GM21360 (cell line): ENCODE data around the gene ANKS1A.
"Not testable (repeated sequence)": the region's sequence is repeated elsewhere in the genome, so short reads cannot be mapped to it uniquely, and the experiment has no call there.

ENCODE experiments used
- ATAC-seq: cut with Tn5 transposase; IDR thresholded peaks from one replicate; pipeline ENCODE4 v1.9.1; 2021; ENCODE audit warnings: mild to moderate bottlenecking, moderate library complexity; ENCODE audit not compliant: unreplicated experiment

ANKS1A gene

DNA sequence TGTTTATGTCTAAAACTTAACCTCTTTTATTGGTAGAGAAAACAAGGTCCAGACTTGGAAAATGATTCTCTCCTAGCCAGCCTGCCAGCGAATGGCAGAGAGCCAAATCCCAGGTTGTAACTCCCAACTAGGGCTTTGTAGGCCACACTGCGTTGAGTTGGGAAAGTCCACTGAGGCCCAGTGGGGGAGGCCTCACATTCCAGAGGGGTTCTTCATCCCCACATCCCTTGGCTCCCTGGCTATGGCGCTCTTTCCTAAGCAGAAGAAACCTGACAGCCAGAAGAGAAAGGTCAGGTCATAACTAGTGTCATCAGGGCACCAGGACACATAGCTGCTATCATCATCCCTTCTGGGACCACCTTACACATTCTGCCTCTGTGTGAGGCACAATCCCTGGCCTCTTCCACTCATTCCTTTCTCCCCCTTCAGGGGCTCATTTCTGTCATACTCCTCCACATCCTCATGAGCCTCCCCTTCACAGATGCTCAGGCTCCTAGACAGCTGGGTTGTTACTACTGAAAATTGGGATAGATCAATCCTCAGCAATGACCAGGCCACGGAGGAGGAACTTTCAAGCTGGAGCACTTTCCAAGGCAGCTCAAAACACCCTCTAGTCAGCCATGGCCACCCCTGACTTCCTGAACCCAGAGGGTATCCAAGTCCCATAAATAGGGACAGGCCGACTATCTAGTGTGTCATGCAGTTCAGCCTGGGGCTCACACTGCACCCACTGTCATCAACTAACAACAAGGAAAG, 203.5 kb downstream of the ANKS1A start:
- no peak for ATAC-seq

DNA sequence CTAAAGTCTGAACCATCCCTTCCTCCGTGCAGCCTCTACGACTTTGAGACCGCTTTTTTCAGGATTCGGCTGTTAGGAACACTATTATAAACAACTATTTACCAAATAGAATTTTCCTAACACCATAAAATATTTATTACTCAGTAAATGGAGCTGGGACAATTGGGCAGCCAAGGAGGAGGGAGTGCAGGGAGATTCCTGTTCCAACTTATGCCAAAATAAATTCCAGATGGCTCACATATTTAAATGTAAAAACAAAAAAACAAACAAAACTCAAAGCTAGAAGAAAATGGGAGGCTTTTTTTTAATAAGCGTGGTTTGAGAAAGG, 204.0 kb downstream of the ANKS1A start:
- ATAC-seq, result no peak

DNA sequence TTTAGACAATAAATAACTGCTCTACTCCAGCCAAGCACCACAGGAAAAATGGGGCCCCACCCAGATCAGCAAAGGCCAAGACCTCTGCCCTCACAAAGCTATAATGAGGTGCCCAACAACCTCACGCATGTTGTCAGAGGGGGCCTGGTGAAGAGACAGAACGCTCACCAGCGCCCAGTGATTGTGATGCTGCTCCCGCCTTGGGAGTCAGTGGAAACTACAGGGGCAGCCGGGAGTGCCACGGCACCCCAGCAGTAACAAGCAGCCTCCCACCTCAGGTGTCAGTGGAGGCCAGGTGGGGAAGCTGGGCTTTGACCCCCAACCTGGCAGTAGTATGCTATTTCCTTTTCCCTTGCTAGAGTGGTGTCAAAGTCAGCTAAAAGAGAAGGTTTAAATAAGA, 204.7 kb downstream of the ANKS1A start:
- ATAC-seq, result no peak

DNA sequence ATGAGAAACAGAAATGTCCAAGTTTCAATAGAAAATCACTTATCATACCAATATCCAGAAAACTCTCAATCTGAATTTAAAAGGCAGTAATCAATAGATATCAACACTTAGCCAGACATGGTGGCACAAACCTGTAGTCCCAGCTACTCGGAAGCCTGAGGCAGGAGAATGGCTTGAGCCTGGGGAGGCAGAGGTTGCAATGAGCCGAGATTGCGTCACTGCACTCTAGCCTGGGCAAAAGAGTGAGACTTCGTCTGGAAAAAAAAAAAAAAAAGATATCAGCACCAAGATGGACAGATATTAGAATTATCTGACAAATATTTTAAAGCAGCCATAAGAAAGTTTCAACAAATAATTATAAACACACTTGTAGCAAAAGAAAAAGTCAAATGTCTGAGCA, 205.1 kb downstream of the ANKS1A start:
- ATAC-seq, result no peak

DNA sequence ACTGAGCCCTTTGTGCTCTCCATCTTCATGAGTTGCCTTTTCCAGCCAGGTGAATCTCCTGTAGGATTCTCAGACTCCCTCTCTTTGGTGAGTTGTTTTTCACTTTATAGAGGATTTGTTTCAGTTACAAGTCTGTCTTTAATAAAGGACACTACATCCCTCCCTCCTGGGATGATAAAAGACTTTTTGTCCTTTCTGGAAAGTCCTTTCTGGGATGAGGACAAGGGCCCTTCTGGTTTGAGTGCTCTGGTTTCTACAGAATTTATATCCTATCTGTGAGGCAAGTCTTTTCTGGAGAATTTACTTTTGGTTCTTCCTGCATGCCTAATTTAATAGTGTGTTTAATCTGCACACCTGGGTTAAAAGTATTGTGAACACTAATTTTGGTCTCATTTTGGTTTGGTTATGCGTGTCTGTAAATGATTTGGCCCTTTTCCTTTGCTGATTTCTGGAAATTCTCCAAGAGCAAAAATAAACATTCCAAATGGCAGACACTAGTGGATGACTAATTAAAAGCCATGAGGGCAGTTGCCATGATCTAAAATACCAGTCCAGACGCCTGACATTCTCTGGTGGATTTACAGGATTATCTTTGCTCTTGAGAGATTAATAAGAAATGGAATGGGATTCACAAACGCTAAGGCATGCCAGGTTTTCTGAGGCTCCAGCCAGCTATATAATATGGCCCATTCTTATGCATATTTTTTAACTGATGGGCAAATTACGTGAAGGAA, 207.2 kb downstream of the ANKS1A start:
- ATAC-seq, result no peak

DNA sequence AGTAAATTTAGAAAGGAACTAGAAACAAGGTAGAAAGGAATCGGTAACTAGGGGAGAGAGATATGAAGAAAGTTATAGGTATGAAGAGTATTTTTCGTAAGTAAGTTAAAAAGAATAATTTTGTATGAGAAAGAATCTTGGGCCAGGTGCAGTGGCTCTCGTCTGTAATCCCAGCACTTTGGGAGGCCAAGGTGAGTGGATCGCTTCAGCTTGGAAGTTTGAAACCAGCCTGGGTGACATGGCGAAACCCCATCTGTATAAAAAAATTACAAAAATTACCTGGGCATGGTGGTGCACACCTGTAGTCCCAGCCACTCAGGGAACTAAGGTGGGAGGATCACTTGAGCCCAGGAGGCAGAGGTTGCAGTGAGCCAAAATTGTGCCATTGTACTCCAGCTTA, 210.1 kb downstream of the ANKS1A start:
- no peak for ATAC-seq

DNA sequence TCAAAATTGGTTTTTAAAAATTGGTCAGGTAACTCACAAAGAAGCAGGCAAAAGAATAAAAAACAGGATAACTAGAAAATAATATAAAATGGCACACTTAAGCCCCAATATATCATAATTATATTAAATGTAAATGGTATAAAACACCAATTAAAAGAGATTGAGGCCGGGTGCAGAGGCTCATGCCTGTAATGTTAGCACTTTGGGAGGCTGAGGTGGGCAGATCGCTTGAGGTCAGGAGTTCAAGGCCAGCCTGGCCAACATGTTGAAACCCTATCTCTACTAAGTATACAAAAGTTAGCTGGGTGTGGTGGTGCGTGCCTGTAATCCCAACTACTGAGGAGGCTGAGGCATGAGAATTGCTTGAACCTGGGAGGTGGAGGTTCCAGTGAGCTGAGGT, 216.0 kb downstream of the ANKS1A start:
- ATAC-seq, result no peak

DNA sequence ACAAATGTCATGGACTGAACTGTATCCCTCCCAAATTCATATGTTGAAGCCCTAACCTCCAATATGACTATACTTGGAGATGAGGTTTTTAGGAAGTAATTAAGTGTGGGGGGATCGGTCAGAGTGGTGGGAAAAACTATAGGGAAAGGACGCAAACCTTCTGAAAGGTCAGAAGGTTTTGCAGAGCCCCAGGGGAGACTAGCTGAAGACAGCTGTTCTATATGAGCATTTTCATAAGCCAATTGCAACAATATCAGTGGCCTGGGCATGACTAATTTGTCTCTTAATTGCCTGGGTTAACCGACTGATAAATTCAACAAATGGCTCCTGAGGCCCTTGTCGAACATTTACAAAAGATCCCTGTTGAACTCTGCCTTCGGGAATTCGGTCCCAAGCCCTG, 217.0 kb downstream of the ANKS1A start:
- not testable (repeated sequence) for ATAC-seq

DNA sequence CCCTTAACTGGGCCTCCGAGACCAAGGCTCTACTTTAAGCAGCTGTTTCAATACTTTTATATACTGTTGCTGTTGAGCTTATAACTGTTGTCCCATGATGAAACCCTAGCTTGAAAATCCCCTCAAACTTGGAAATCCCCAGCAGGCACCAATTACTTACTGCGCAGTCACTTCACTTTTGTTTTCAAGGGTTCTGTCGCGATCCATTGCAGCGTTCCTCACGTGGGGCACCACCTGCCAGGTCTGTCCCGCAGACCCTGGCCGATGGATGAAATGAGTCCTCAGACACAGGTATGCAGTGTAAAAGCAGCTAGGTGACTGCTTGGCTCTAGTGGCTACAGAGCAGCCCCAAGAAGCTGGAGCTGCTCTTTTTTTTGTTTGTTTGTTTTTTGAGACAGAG, 218.2 kb downstream of the ANKS1A start:
- ATAC-seq, result not testable (repeated sequence)

DNA sequence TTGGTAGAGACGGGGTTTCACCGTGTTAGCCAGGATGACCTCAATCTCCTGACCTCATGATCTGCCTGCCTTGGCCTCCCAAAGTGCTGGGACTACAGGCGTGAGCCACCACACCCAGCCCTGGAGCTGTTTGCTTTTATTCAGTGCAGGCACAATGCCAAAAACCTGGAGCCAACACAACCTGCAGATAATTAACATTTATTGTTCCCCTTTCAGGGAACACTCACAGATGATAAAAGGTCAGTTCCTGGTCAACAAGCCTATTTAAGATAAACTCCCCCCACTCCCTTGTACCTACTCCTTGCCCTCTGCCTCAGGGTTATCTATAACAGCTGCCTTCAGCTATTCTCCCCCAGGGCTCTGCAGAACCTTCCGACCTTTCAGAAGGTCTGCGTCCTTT, 218.7 kb downstream of the ANKS1A start:
- ATAC-seq, result not testable (repeated sequence)

DNA sequence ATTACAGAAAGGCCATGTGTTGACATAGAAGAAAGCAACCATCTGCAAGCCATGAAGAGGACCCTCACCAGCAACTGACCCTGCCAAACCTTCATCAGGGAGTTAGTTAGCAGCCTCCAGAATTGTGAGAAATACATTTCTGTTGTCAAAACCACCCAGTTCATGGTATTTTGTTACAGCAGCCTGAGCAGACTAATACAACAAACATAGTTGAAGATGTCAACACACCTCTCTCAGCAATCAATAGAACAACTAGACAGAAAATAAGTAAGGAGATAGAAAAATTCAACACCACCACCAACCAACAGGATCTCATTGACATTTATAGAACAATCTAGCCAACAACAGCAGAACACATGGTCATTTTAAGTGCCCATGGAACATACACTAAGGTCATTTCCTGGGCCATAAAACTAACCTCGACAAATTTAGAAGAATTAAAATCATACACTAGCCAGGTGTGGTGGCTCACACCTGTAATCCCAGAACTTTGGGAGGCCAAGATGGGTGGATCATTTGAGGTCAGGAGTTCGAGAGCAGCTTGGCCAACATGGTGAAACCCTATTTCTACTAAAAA, 219.3 kb downstream of the ANKS1A start:
- no peak for ATAC-seq

DNA sequence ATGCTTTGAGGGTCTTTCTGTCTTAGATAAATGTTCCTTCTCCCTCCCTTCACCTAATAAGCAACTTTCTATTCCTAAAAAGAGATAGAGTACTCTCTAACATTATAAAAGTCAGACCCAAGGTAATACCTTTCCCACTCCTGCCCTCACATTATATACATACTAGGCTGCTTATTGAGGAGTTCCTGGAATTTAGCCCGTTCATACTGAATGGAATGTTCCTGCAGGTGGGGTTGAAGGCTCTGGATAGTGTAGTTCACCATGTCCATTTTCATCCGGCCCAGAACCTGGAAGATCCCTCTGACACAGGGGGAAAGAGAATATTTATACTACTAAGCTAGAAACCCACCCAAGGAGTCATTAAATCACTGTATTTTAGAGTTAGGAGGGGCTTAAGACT, 231.7 kb downstream of the ANKS1A start:
- ATAC-seq, result no peak

DNA sequence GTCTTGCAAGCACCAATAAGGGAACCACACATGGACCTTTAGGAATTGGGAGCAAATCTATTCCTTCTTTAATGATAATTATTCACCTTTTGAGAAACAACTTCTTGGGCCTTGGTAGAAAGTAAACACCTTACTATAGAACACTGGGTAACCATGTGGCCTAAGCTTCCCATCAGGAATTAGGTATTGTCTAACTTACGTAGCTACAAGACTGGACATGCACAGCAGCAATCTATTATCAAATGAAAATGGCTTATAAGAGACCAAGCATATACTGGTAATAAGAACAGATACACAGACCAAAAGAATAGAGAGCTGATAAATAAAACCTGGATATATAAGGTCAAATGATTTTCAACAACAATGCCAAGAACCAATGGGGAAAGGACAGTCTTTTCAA, 235.3 kb downstream of the ANKS1A start:
- ATAC-seq, result no peak

DNA sequence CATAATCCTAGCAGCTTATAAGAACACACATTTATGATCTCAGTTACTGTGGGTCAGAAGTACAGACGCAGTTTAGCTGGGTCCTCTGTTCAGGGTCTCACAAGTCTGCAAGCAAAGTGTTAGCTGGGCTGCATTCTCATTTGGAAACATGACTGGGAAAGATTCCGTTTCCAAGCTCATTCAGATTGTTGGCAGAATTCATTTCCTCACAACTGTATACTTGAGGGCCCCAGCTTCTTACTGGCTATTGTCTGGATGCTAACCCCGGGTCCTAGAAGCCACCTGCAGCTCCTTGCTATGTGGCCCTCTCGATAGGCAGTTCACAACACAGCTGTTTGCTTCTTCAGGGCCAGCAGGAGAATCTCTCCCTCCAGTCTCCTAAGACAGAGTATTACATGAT, 239.0 kb downstream of the ANKS1A start:
- no peak for ATAC-seq

DNA sequence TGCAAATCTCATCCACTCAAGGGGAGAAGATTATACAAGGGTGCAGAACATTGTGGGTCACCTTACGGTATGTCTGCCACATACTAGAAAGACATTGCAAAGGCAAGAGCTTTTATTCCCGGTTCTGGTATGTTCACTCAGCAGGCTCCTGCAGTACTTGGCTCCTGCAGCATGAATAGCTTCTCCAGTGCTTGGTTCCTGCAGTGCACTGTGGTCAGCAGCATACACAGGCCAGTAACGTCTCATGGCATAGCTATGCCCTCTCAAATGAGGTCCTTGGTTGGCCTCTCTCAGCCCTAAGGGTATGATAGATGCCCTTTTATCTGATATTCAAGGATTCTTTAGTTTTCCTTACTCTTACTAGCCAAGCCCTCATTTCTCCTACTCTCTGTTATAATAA, 239.4 kb downstream of the ANKS1A start:
- no peak for ATAC-seq

DNA sequence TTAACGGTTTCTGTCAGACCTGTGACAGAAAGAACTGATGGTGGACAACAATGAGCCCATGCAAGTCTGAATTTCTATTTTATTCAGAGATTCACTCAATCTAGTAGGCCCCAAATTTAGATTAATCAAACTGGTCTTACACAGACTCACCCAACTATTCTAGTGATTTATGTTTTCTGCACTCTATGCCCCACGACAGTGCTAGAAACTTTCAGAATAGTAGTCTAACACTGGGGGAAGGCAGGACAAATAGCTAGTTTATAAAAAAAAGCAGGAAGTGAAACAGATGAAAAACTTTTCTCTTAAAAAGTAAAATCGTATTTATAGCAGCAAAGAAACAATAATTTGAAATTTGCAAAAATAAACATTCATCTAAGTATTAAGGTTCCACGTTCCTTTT, 247.1 kb downstream of the ANKS1A start:
- ATAC-seq, result no peak

DNA sequence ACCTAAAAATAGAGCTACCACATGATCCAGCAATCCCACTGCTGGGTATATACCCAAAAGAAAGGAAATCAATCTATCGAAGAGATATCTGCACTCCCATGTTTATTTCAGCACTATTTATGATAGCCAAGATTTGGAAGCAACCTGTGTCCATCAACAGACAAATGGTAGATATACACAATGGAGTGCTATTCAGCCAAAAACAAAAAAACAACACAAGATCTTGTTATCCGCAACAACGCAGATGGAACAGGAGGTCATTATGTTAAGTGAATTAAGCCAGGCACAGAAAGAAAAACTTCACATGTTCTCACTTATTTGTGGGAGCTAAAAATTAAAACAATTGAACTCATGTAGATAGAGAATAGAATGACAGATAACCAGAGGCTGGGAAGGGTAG, 249.1 kb downstream of the ANKS1A start:
- ATAC-seq, result not testable (repeated sequence)

DNA sequence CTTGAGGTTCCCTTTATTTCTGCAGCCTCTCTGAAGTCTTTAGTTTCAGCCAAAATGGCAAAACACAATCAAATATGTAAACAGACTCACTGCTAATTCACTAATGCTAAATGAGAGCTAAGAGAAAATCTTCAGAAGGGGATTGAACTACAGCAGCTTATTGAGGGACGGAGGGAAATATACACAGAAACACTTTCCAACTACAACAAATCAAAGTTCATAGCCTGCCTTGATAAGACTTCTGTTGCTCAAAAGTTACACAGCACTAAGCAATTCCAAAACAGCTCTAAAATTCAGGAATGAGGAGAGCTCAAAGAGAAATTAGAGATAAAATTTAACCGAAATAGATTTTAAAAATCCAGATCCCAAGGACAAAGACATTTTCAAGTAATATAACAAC, 250.4 kb downstream of the ANKS1A start:
- ATAC-seq, result no peak

DNA sequence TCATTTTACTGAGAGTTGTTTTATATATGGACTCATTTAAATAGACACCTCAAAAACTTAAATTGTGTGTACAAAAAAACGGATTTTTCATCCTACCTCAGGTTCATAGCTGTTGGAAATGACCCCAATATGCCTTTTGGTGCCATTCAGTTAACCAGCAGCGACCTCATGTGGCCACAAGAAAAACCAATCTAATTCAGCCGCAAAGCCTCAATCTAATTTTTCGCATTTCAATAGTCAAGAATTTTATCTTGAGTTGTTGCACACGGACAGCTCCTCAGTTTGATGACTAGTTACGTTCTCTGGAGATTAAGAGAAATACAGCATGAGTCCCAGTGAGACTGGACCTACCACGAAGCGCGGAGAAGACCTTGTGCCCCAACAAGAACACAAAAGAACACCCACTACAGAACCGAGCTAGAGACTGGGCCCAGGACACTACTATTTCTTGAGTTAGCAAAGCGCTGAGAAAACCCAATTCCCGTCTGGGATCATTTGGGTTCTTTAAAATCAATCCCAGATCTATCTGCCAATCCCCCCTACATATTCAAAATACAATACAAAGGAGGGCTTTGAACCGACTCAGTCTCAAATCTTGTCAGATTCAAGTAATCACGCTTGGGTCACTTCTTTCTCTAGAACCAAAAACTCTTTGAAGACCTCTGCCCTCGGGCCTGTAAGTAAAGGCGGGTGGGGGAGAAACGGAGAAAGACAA, 251.0 kb downstream of the ANKS1A start:
- no peak for ATAC-seq

DNA sequence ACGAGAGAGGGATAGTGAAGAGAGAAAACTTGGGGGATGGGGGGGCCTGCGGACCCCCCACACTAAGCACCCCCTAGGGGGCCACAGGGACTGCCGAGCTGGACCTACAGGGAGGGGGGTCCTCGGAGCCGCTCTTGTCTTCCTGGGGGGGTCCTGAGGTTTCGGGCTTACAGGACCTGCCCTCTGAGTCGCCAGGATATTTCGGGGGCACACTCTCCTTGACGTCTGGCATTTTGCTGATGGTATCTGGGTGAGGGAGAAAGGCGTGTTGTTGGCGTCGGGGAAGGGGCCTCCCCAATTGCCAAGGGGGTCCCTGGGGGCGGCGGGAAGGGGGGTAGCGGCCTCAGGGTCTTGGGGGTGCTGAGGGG, 251.6 kb downstream of the ANKS1A start:
- no peak for ATAC-seq
